Subcutaneous adipose tissue (tissue), 4 donors: ENCODE data around the gene DUSP22. TPM values are rescaled to one million over a fixed set of nuclear protein-coding genes. Genes with fewer than 3 reads are reported as not detected.

ENCODE experiments used
- CTCF ChIP-seq: fragments of 450-650 bp; IDR thresholded peaks from one replicate; pipeline ENCODE4 v1.5.1; 2016; ENCODE audit warnings: low read depth, mild to moderate bottlenecking, control low read depth, antibody characterized with exemption, moderate library complexity
- total RNA-seq, 4 donors: library from RNA; depleted of rRNA; stranded (reverse); fragments of >200 nt; gene quantifications; one replicate each; pipeline ENCODE4 v1.1.0, GENCODE V29; 2016

DUSP22 gene
- total RNA-seq, 4 donors from 2014 or later, result 54.0 to 88.9 (median 64.9) TPM

GRCh38 chr6:294656-295565 lies 2.6 kb downstream of the DUSP22 start:
- no peak for TF ChIP-seq CTCF

GRCh38 chr6:296151-297122 lies 4.2 kb downstream of the DUSP22 start:
- TF ChIP-seq CTCF, result no peak

DNA sequence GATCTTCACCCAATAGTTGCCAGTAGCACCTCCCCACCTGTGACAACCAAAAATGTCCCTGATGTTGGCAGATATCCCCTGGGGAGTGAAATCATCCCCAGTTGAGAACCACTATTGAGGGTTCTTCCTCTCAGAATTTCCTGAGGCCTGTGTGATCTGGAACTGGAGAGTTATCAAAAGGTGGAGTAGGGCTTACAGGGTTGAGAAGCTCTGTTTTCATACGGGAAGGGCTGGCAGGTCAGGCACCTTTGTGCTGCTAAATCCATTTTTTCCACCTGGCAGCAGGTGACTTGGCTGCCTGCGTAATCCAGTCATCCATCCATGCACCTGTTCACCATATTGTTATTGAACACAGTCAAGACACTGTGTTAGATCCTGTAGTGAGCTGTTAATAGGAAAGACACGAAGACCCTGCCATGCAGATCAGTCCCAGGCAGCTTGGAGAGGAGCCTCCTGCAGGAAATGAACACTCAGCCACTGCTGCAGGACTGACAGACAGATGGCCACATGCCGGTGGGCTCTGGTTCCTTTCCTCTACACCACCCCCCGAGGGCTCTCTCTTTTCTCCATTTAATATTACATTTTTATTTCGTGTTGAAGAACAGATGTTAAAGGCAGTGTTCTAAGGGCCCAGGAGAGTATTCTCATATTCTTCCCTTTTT lies 5.4 kb downstream of the DUSP22 start:
- TF ChIP-seq CTCF, result no peak

DNA sequence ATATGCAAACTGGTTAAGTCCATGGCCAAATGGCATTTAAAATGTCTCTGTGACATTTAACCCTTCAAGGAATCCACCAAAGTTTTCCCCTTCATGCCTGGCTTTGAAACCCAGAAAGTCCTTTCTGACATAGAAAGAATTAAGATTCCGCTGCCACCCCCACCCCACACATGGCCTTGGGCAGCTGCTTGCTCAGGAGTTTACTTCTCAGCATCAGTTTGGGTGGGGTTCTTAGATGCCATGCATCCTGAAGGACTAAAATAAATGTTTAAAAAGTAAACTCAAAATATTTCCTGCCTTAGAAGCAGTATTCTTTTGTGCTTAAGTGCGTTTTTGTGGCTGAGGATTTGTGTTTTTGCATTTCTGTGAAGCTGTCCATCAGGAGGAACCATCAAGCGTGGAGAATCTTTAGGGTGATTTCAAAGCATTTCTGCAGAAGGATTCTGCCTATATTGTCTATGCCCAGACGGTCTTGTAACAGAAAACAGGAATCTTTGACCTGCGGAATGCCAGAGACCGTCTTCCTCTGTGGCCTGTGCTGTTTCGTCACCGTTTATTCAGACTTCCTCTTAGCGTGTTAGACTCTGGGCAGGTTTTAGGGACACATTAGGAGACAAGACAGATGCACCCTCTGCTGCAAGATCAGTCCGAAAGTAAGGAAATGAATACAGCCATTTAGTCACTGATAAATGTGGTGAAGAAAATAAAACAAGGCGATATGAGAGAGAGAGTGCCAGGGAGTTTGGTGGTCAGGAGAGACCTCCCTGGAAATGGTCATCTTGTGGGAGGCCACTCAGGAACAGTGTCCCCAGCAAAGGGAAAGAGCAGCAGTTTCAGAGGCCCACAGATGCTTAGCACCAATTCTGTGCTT lies 6.2 kb downstream of the DUSP22 start:
- no peak for TF ChIP-seq CTCF

GRCh38 chr6:299104-299980 lies 7.1 kb downstream of the DUSP22 start:
- no peak for TF ChIP-seq CTCF

- TF ChIP-seq CTCF, result no peak
Measured at GRCh38 chr6:300026-300425, 7.7 kb downstream of the DUSP22 start.
